Neural cell (in vitro differentiated cells): Measurements from ENCODE around the gene FAM107B. TPM values are rescaled to one million over a fixed set of nuclear protein-coding genes. Genes with fewer than 3 reads are reported as not detected.

Source experiments
- H2AFZ ChIP-seq: fragments of 200-600, 300-800 bp; sonication (generic), shearing (Covaris generic); 2 replicates; pipeline ENCODE4 v1.6.0; 2014; ENCODE audit warnings: low read depth, mild to moderate bottlenecking, antibody characterized with exemption, low read length, moderate library complexity
- H3F3A ChIP-seq: fragments of 200-600 bp; shearing (Covaris generic); 2 replicates; pipeline ENCODE4 v1.6.1; 2016; ENCODE audit warnings: mild to moderate bottlenecking, moderate library complexity, mixed read lengths, antibody characterized with exemption, low read length; ENCODE audit not compliant: insufficient read depth, poor library complexity, severe bottlenecking
- H3K27ac ChIP-seq: fragments of 200-600, 300-800 bp; sonication (generic), shearing (Covaris generic); 2 replicates; pipeline ENCODE4 v1.5.1; 2014; ENCODE audit warnings: mild to moderate bottlenecking, low read length, moderate library complexity
- H3K27me3 ChIP-seq: fragments of 300-800, 200-600 bp; sonication (generic), shearing (Covaris generic); 2 replicates; pipeline ENCODE4 v1.6.0; 2014; ENCODE audit warnings: mild to moderate bottlenecking, low read depth, low read length, moderate library complexity; ENCODE audit not compliant: insufficient read depth
- H3K36me3 ChIP-seq: fragments of 300-800, 200-600 bp; sonication (generic), shearing (Covaris generic); 2 replicates; pipeline ENCODE4 v1.5.1; 2014; ENCODE audit warnings: mild to moderate bottlenecking, antibody characterized with exemption, low read length, moderate library complexity; ENCODE audit not compliant: insufficient read depth
- H3K4me2 ChIP-seq: fragments of 300-800, 200-600 bp; sonication (generic), shearing (Covaris generic); 2 replicates; pipeline ENCODE4 v1.6.0; 2014; ENCODE audit warnings: mild to moderate bottlenecking, low read length
- H3K4me3 ChIP-seq: fragments of 300-800, 200-600 bp; sonication (generic), shearing (Covaris generic); 2 replicates; pipeline ENCODE4 v1.5.1; 2014; ENCODE audit warnings: mild to moderate bottlenecking, low read length, moderate library complexity
- H3K79me2 ChIP-seq: fragments of 200-600 bp; shearing (Covaris generic); replicated peaks from 2 replicates; pipeline ENCODE4 v1.6.0; 2014; ENCODE audit warnings: mild to moderate bottlenecking, low read length, moderate library complexity; ENCODE audit not compliant: insufficient read depth
- H3K9ac ChIP-seq: fragments of 300-800, 200-600 bp; sonication (generic), shearing (Covaris generic); 2 replicates; pipeline ENCODE4 v1.6.1; 2016; ENCODE audit warnings: mild to moderate bottlenecking, low read length, mixed read lengths
- H3K9me2 ChIP-seq: fragments of 200-600 bp; shearing (Covaris generic); 2 replicates; pipeline ENCODE4 v1.6.1; 2016; ENCODE audit warnings: mild to moderate bottlenecking, low read length, mixed read lengths; ENCODE audit not compliant: insufficient read depth
- H3K9me3 ChIP-seq: fragments of 200-600, 300-800 bp; sonication (generic), shearing (Covaris generic); 2 replicates; pipeline ENCODE4 v1.6.1; 2016; ENCODE audit warnings: mild to moderate bottlenecking, mixed run types, low read length, moderate library complexity, mixed read lengths
- H4K20me1 ChIP-seq: fragments of 200-600 bp; shearing (Covaris generic); 2 replicates; pipeline ENCODE4 v1.6.1; 2016; ENCODE audit warnings: mild to moderate bottlenecking, mixed run types; ENCODE audit not compliant: insufficient read depth
- EP300 ChIP-seq: fragments of 450-650 bp; conservative IDR thresholded peaks from 2 replicates; pipeline ENCODE4 v1.6.1; 2014; ENCODE audit warnings: antibody characterized with exemption, mild to moderate bottlenecking, moderate library complexity; ENCODE audit not compliant: poor library complexity, severe bottlenecking
- EZH2 ChIP-seq: fragments of 200-600, 300-800 bp; shearing (Covaris generic), sonication (generic); IDR thresholded peaks from 2 replicates; pipeline ENCODE4 v1.6.1; 2014; ENCODE audit warnings: antibody characterized with exemption, low read length, borderline replicate concordance, mild to moderate bottlenecking; ENCODE audit not compliant: insufficient read depth, poor library complexity, severe bottlenecking
- MXI1 ChIP-seq: fragments of 450-650 bp; conservative IDR thresholded peaks from 2 replicates; pipeline ENCODE4 v1.6.1; 2014; ENCODE audit warnings: antibody characterized with exemption, mild to moderate bottlenecking; ENCODE audit not compliant: poor library complexity, severe bottlenecking
- POLR2AphosphoS5 ChIP-seq: IDR thresholded peaks from 2 replicates; pipeline ENCODE4 v1.6.1; 2012
- RAD21 ChIP-seq: fragments of 450-650 bp; conservative IDR thresholded peaks from 2 replicates; pipeline ENCODE4 v1.6.1; 2014; ENCODE audit warnings: antibody characterized with exemption, mild to moderate bottlenecking, moderate library complexity
- SMC3 ChIP-seq: fragments of 450-650 bp; conservative IDR thresholded peaks from 2 replicates; pipeline ENCODE4 v1.6.1; 2014; ENCODE audit warnings: antibody characterized with exemption, mild to moderate bottlenecking, moderate library complexity; ENCODE audit not compliant: poor library complexity
- TAF1 ChIP-seq: IDR thresholded peaks from 2 replicates; pipeline ENCODE4 v1.6.1; 2012; ENCODE audit warnings: low read depth
- polyA plus RNA-seq: library from polyadenylated mRNA; depleted of rRNA; stranded (reverse); fragments of >200 nt; gene quantifications from 2 replicates; pipeline ENCODE4 v1.2.3, GENCODE V29; 2014
- TF ChIP-seq, protein P1 (sequence below): IDR thresholded peaks from 2 replicates; pipeline ENCODE4 v1.6.1; 2012; ENCODE audit warnings: borderline replicate concordance
- TF ChIP-seq, protein P2 (sequence below): fragments of 450-650 bp; IDR thresholded peaks from 2 replicates; pipeline ENCODE4 v1.5.1; 2014; ENCODE audit warnings: antibody characterized with exemption, mild to moderate bottlenecking, moderate library complexity; ENCODE audit not compliant: poor library complexity, severe bottlenecking

The FAM107B gene
- polyA plus RNA-seq, 1 donor from 2014 or later = 106 TPM

- no peaks in the 10 kb centered on the region for H3K79me2 ChIP-seq
- no peak overlapping the region for H3K4me3 ChIP-seq
- no peaks in the 10 kb centered on the region for H3K36me3 ChIP-seq
- TF ChIP-seq, protein P1, sequence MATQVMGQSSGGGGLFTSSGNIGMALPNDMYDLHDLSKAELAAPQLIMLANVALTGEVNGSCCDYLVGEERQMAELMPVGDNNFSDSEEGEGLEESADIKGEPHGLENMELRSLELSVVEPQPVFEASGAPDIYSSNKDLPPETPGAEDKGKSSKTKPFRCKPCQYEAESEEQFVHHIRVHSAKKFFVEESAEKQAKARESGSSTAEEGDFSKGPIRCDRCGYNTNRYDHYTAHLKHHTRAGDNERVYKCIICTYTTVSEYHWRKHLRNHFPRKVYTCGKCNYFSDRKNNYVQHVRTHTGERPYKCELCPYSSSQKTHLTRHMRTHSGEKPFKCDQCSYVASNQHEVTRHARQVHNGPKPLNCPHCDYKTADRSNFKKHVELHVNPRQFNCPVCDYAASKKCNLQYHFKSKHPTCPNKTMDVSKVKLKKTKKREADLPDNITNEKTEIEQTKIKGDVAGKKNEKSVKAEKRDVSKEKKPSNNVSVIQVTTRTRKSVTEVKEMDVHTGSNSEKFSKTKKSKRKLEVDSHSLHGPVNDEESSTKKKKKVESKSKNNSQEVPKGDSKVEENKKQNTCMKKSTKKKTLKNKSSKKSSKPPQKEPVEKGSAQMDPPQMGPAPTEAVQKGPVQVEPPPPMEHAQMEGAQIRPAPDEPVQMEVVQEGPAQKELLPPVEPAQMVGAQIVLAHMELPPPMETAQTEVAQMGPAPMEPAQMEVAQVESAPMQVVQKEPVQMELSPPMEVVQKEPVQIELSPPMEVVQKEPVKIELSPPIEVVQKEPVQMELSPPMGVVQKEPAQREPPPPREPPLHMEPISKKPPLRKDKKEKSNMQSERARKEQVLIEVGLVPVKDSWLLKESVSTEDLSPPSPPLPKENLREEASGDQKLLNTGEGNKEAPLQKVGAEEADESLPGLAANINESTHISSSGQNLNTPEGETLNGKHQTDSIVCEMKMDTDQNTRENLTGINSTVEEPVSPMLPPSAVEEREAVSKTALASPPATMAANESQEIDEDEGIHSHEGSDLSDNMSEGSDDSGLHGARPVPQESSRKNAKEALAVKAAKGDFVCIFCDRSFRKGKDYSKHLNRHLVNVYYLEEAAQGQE = no peak
- no peak for TF ChIP-seq POLR2AphosphoS5
- TF ChIP-seq EP300 = no peak
- TF ChIP-seq EZH2 = no peak
- TF ChIP-seq, protein P2, sequence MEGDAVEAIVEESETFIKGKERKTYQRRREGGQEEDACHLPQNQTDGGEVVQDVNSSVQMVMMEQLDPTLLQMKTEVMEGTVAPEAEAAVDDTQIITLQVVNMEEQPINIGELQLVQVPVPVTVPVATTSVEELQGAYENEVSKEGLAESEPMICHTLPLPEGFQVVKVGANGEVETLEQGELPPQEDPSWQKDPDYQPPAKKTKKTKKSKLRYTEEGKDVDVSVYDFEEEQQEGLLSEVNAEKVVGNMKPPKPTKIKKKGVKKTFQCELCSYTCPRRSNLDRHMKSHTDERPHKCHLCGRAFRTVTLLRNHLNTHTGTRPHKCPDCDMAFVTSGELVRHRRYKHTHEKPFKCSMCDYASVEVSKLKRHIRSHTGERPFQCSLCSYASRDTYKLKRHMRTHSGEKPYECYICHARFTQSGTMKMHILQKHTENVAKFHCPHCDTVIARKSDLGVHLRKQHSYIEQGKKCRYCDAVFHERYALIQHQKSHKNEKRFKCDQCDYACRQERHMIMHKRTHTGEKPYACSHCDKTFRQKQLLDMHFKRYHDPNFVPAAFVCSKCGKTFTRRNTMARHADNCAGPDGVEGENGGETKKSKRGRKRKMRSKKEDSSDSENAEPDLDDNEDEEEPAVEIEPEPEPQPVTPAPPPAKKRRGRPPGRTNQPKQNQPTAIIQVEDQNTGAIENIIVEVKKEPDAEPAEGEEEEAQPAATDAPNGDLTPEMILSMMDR = no peak
- no peak for TF ChIP-seq SMC3
- TF ChIP-seq TAF1 = no peak
- TF ChIP-seq MXI1 = no peak
- no peak for TF ChIP-seq RAD21
- no peaks in the 10 kb centered on the region for H3K9me3 ChIP-seq
- H4K20me1 ChIP-seq = no peaks in the 10 kb centered on the region
- H3K4me2 ChIP-seq = no peak overlapping the region
- no peaks in the 10 kb centered on the region for H3K27me3 ChIP-seq
- no peak overlapping the region for H3K27ac ChIP-seq
- no peak overlapping the region for H3K9ac ChIP-seq
- no peaks in the 10 kb centered on the region for H3K9me2 ChIP-seq
- no peak overlapping the region for H2AFZ ChIP-seq
- H3F3A ChIP-seq = no peaks in the 10 kb centered on the region
Observed at GRCh38 chr10:14658331-14659127, 116.2 kb downstream of the FAM107B start.

DNA sequence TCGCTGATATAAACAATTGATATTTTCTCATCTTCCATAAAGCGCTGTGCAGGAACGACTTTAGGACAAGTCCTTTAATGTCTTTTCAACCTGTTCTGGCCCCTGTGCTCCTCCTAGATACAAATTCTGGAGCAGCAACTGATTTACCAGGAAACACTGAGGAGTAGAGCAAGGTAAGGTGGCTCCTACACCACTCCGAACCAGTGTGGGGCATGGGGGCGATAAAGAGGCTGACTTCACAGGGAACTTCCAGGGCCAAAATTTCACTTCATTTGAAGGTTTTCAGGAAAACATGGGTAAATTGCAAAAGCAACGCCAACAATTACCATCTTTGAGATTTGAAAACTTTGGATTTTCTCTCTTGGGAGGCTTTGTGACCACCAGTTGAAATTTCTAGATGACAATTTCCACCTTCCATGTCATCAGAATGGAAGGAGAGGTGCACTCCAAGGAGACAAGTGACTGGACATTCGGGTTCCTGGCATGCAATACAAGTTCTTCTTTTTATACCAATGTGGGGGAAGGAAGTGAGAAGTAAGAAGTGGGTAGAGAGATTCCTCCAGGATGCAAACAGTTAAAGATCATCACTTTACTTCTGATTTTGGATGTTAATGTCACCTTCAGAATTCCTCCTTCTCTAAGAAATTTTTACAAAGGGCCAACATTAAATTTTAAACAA lies 118.5 kb downstream of the FAM107B start:
- TF ChIP-seq EP300 (no peak), POLR2AphosphoS5 (no peak), SMC3 (no peak), EZH2 (no peak), TAF1 (no peak), MXI1 (no peak), RAD21 (no peak)
- TF ChIP-seq, protein P2 = no peak
- TF ChIP-seq, protein P1 = no peak
- Histone ChIP-seq H2AFZ (no peak overlapping the region), H3K36me3 (no peaks in the 10 kb centered on the region), H3K9me2 (no peaks in the 10 kb centered on the region), H4K20me1 (no peaks in the 10 kb centered on the region), H3K79me2 (no peaks in the 10 kb centered on the region), H3K27me3 (no peaks in the 10 kb centered on the region), H3F3A (no peaks in the 10 kb centered on the region), H3K4me2 (no peak overlapping the region), H3K27ac (no peak overlapping the region), H3K4me3 (no peak overlapping the region), H3K9ac (no peak overlapping the region), H3K9me3 (no peaks in the 10 kb centered on the region)
